Fibroblast of lung (primary cell): ENCODE data around the gene MMP19. TPM values are rescaled to one million over a fixed set of nuclear protein-coding genes. Genes with fewer than 3 reads are reported as not detected.

Source experiments
- DNase-seq, 2 donors: peaks; one replicate each; pipeline versions ENCODE4 v3.0.0 to v3.0.0-alpha.2; 2010; ENCODE audit warnings: low read depth in 2 of 2
- H2AFZ ChIP-seq: 2 replicates; pipeline ENCODE4 v1.5.1; 2012; ENCODE audit warnings: low read length, control low read depth, inconsistent platforms
- H3K27ac ChIP-seq: 2 replicates; pipeline ENCODE4 v1.5.1; 2011; ENCODE audit warnings: low read length, control low read depth; ENCODE audit not compliant: insufficient read depth
- H3K27me3 ChIP-seq: 2 replicates; pipeline ENCODE4 v1.5.1; 2011; ENCODE audit warnings: mild to moderate bottlenecking, low read length; ENCODE audit not compliant: control insufficient read depth, insufficient read depth
- H3K36me3 ChIP-seq: 2 replicates; pipeline ENCODE4 v1.5.1; 2011; ENCODE audit warnings: low read length; ENCODE audit not compliant: control insufficient read depth, insufficient read depth
- H3K4me1 ChIP-seq: 2 replicates; pipeline ENCODE4 v1.5.1; 2011; ENCODE audit warnings: low read length; ENCODE audit not compliant: control insufficient read depth, insufficient read depth; ENCODE audit errors: extremely low read depth
- H3K4me2 ChIP-seq: 2 replicates; pipeline ENCODE4 v1.5.1; 2011; ENCODE audit warnings: low read length, control low read depth; ENCODE audit not compliant: insufficient read depth; ENCODE audit errors: extremely low read depth
- H3K4me3 ChIP-seq, 4 experiments: fragments of 200-600 bp in 1 of 4; sonication (generic) in 1 of 4; replicated peaks in 1 of 4; 2 replicates each; pipeline ENCODE4 v1.5.1; 2011 to 2016; ENCODE audit warnings: low read length in 4 of 4, low read depth in 3 of 4, mild to moderate bottlenecking in 3 of 4, control low read depth in 2 of 4, inconsistent platforms in 1 of 4, mixed read lengths in 1 of 4; ENCODE audit not compliant: insufficient read depth in 1 of 4; ENCODE audit errors: control extremely low read depth in 1 of 4
- H3K79me2 ChIP-seq: 2 replicates; pipeline ENCODE4 v1.5.1; 2012; ENCODE audit warnings: mild to moderate bottlenecking, low read length, inconsistent platforms; ENCODE audit not compliant: control insufficient read depth, insufficient read depth
- H3K9ac ChIP-seq: 2 replicates; pipeline ENCODE4 v1.5.1; 2011; ENCODE audit warnings: mild to moderate bottlenecking, low read length, control low read depth; ENCODE audit not compliant: insufficient read depth
- H3K9me3 ChIP-seq: 2 replicates; pipeline ENCODE4 v1.5.1; 2012; ENCODE audit warnings: low read depth, low read length; ENCODE audit not compliant: control insufficient read depth, insufficient read depth
- H4K20me1 ChIP-seq: 2 replicates; pipeline ENCODE4 v1.5.1; 2011; ENCODE audit warnings: low read length; ENCODE audit not compliant: control insufficient read depth, insufficient read depth; ENCODE audit errors: extremely low read depth
- CTCF ChIP-seq, 2 donors: IDR thresholded peaks in 1 of 2; conservative IDR thresholded peaks in 1 of 2; 1 replicate in 1 of 2; 2 replicates in 1 of 2; pipeline ENCODE4 v1.5.1; 2011 to 2012; ENCODE audit warnings: low read length in 2 of 2, control low read depth in 1 of 2, inconsistent platforms in 1 of 2, low read depth in 1 of 2, mild to moderate bottlenecking in 1 of 2
- EZH2 ChIP-seq: IDR thresholded peaks from 2 replicates; pipeline ENCODE4 v1.5.1; 2012; ENCODE audit warnings: low read length, control low read depth, mild to moderate bottlenecking; ENCODE audit errors: missing control alignments
- polyA plus RNA-seq, 2 donors: library from polyadenylated mRNA; depleted of rRNA in 1 of 2; stranded (reverse) in 1 of 2; unstranded in 1 of 2; fragments of >200 nt; gene quantifications; 2 replicates each; pipeline ENCODE4 v1.2.1, GENCODE V29; 2011 to 2012; ENCODE audit warnings: missing spikeins in 1 of 2
- total RNA-seq: library from RNA; depleted of rRNA; stranded (reverse); fragments of >200 nt; gene quantifications from 2 replicates; pipeline ENCODE4 v1.2.1, GENCODE V29; 2014

MMP19 gene
- total and polyA plus RNA-seq, 2 donors (not counting 1 experiment from before 2014, with no cell fraction given), result 7.1 to 18.3 TPM

- peak in 1 of 2 donors; percentile 39 for DNase-seq
- Histone ChIP-seq H4K20me1 (no peaks in the 10 kb centered on the region), H3K4me3 (no peak overlapping the region), H3K79me2 (peaks cover 37% of the 10 kb centered on the region), H3K36me3 (peaks cover 16% of the 10 kb centered on the region), H3K4me1 (peaks cover 3% of the 10 kb centered on the region), H2AFZ (no peak overlapping the region), H3K27me3 (no peaks in the 10 kb centered on the region), H3K9ac (no peak overlapping the region), H3K4me2 (no peak overlapping the region), H3K9me3 (no peaks in the 10 kb centered on the region), H3K27ac (no peak overlapping the region)
- TF ChIP-seq EZH2 (no peak), CTCF (conservative IDR thresholded peaks at IDR 0.05 in 1 of 2, IDR thresholded peaks at IDR 0.05 in 1 of 2; ENCODE audit: low read depth in 1 of 2, low read length in 2 of 2) (peak; percentile 20 to 35)
These were observed 22.1 kb downstream of the MMP19 start for GRCh38 chr12:55820679-55821078.

- Histone ChIP-seq H3K27ac (peak overlapping the region; percentile 85), H3K4me1 (peaks cover 3% of the 10 kb centered on the region), H4K20me1 (peaks cover under 1% of the 10 kb centered on the region), H3K9ac (peak overlapping the region; percentile 72), H3K9me3 (no peaks in the 10 kb centered on the region), H3K4me2 (peak overlapping the region; percentile 92), H3K36me3 (peaks cover 16% of the 10 kb centered on the region), H2AFZ (no peak overlapping the region), H3K27me3 (no peaks in the 10 kb centered on the region), H3K79me2 (peaks cover 50% of the 10 kb centered on the region), H3K4me3 (peak overlapping the region in 3 of 4 experiments; percentile 83 to 100 (median 97))
- TF ChIP-seq CTCF (conservative IDR thresholded peaks at IDR 0.05 in 1 of 2, IDR thresholded peaks at IDR 0.05 in 1 of 2; ENCODE audit: low read depth in 1 of 2, low read length in 2 of 2), result no peak
- TF ChIP-seq EZH2, result no peak
- peak; percentile 53 to 65 for DNase-seq
These were observed 23.9 kb downstream of the MMP19 start for GRCh38 chr12:55818886-55819285.

- H3K4me1 ChIP-seq, result peaks cover 3% of the 10 kb centered on the region
- peak overlapping the region; percentile 85 for H3K27ac ChIP-seq
- peaks cover 2% of the 10 kb centered on the region for H4K20me1 ChIP-seq
- peak overlapping the region; percentile 80 for H2AFZ ChIP-seq
- peaks cover 57% of the 10 kb centered on the region for H3K79me2 ChIP-seq
- peak overlapping the region; percentile 72 for H3K9ac ChIP-seq
- peak overlapping the region; percentile 83 to 100 (median 94) for H3K4me3 ChIP-seq
- TF ChIP-seq CTCF (conservative IDR thresholded peaks at IDR 0.05 in 1 of 2, IDR thresholded peaks at IDR 0.05 in 1 of 2; ENCODE audit: low read depth in 1 of 2, low read length in 2 of 2) (no peak), EZH2 (no peak)
- DNase-seq, result peak in 1 of 2 donors; percentile 23
- no peaks in the 10 kb centered on the region for H3K27me3 ChIP-seq
- peaks cover 16% of the 10 kb centered on the region for H3K36me3 ChIP-seq
- H3K4me2 ChIP-seq, result peak overlapping the region; percentile 92
- no peaks in the 10 kb centered on the region for H3K9me3 ChIP-seq
These were observed 24.5 kb downstream of the MMP19 start for GRCh38 chr12:55818140-55818728.
